Stomach (tissue), 4 donors: ENCODE data around the gene NUDT4.

Experiments
- EP300 ChIP-seq: sonication (generic); formaldehyde crosslinking; IDR thresholded peaks from one replicate; pipeline ENCODE4 v1.6.1; 2017; ENCODE audit warnings: antibody characterized with exemption
- POLR2A ChIP-seq, 4 donors: fragments of 450-650 bp; IDR thresholded peaks; one replicate each; pipeline ENCODE4 v1.6.1; 2016; ENCODE audit warnings: antibody characterized with exemption in 4 of 4, control low read depth in 2 of 4, mild to moderate bottlenecking in 1 of 4, moderate library complexity in 1 of 4
- POLR2AphosphoS5 ChIP-seq, 3 donors: sonication (generic); formaldehyde crosslinking; IDR thresholded peaks; one replicate each; pipeline ENCODE4 v1.6.1; 2016; ENCODE audit warnings: antibody characterized with exemption in 3 of 3
- TF ChIP-seq, protein P1 (sequence below), 7 experiments: fragments of 450-650 bp in 4 of 7; fragments of 200-600 bp in 3 of 7; sonication (generic) in 3 of 7; IDR thresholded peaks; one replicate each; pipeline ENCODE4 v1.5.1; 2016 to 2019; ENCODE audit warnings: antibody characterized with exemption in 7 of 7, control low read depth in 2 of 7, mild to moderate bottlenecking in 1 of 7

- no peak for TF ChIP-seq POLR2AphosphoS5 (IDR thresholded peaks at IDR 0.05)
- TF ChIP-seq, protein P1, sequence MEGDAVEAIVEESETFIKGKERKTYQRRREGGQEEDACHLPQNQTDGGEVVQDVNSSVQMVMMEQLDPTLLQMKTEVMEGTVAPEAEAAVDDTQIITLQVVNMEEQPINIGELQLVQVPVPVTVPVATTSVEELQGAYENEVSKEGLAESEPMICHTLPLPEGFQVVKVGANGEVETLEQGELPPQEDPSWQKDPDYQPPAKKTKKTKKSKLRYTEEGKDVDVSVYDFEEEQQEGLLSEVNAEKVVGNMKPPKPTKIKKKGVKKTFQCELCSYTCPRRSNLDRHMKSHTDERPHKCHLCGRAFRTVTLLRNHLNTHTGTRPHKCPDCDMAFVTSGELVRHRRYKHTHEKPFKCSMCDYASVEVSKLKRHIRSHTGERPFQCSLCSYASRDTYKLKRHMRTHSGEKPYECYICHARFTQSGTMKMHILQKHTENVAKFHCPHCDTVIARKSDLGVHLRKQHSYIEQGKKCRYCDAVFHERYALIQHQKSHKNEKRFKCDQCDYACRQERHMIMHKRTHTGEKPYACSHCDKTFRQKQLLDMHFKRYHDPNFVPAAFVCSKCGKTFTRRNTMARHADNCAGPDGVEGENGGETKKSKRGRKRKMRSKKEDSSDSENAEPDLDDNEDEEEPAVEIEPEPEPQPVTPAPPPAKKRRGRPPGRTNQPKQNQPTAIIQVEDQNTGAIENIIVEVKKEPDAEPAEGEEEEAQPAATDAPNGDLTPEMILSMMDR (IDR thresholded peaks at IDR 0.05), result no peak
- TF ChIP-seq POLR2A (IDR thresholded peaks at IDR 0.05), result no peak
- no peak for TF ChIP-seq EP300
Measured at GRCh38 chr12:93397412-93397811, 19.7 kb downstream of the NUDT4 start.
